HG02973 (cell line): ENCODE data around the gene LGSN.
"Not testable (repeated sequence)": the region's sequence is repeated elsewhere in the genome, so short reads cannot be mapped to it uniquely, and the experiment has no call there.

ENCODE experiments used
- ATAC-seq: cut with Tn5 transposase; IDR thresholded peaks from one replicate; pipeline ENCODE4 v1.9.1; 2021; ENCODE audit warnings: moderate library complexity; ENCODE audit not compliant: unreplicated experiment

Gene LGSN

GRCh38 chr6:63307581-63308246, 12.1 kb downstream of the LGSN start:
- peak; percentile 82 for ATAC-seq

- no peak for ATAC-seq
Observed at GRCh38 chr6:63306420-63306819, 13.4 kb downstream of the LGSN start.

DNA sequence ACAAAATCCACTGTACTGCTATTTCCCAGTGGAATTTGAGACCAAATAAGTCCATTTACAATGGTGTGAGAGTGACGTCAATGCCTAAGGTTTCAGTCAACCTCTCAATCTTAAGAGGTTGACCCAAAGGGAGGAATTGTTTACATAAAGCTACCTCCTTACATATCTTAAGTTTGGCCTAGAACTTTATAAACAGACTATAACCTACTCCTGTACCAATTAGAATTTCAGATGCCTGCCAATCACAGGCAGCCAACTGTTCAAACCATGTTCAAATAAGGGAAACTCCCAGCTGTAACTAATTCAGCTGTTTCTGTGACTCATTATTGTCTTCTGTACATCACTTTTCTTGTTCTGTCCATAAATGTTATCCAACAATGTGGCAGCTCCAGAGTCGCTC, 14.5 kb downstream of the LGSN start:
- ATAC-seq: no peak

DNA sequence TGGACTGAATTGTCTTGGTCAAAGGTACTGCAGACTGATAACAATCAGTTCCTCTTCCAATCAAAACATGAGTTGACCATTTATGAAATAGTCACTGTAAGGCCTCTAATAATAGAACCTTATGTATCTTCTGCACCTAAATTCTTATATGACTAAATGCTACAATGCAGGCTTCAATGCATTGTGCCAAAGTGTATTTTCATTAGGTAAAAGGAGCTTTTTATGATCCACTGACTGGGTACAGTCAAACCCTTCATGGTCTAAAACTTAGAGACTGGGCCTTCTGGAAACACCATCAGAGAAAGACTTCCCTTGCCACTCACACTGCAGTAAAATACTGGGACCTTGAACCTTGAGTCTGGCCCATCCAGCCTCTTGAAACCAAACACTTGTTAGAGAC, 16.3 kb downstream of the LGSN start:
- no peak for ATAC-seq

GRCh38 chr6:63299667-63300066, 20.1 kb downstream of the LGSN start:
- no peak for ATAC-seq

DNA sequence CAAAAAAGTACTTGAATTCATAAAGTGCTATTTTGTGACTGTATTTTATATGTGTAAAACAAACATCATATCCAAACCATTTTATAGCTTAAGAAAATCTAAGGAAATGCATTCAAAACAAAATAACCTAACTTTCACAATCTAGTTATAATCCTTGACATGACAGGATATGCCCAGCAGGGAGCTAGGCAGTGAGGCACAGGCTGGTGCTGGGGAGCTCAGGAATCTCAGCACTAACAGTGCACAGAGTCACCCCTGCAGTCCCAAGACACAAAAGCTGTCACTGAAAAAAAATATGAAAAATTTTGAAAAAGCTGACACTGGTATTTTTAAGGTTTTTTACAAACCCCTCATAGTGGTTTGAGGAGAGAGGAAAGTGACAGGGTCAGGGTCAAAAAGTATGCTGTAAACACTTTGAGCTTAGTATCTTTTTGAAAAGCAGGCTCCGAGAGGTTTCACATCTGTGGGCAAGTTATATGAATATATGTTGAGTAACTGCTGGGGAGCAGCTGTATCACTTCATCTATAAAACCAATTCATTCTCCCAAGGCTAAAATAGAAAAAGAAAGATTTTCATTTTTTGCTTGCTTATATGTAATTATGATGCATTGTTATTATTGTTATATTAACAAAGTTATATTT, 24.1 kb downstream of the LGSN start:
- no peak for ATAC-seq

DNA sequence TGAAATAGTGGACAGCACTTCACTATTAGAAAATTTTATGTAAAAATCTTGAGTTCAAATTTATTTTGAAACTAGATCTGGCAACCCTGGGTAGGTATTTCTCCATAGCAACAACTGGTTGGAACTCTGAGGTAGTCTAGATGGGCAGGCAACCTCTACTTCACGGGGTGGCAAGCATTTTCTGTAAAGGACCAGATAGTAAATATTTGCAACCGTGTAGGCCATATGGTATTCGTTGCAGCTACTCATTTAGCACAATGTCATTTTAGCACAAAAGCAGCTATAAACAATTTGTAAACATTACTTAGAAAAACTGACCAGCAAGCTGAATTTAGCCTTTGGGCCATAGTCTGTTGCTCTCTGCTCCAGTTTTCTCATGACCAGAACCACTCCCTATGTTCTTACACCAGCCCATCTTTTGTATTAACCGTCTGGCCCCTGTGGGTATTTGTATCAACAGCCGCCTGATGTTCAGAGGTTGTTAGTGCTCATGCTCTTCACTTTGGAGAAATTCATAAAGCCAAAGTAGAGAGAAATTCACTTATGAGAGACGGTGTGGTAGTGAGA, 29.2 kb downstream of the LGSN start:
- no peak for ATAC-seq

DNA sequence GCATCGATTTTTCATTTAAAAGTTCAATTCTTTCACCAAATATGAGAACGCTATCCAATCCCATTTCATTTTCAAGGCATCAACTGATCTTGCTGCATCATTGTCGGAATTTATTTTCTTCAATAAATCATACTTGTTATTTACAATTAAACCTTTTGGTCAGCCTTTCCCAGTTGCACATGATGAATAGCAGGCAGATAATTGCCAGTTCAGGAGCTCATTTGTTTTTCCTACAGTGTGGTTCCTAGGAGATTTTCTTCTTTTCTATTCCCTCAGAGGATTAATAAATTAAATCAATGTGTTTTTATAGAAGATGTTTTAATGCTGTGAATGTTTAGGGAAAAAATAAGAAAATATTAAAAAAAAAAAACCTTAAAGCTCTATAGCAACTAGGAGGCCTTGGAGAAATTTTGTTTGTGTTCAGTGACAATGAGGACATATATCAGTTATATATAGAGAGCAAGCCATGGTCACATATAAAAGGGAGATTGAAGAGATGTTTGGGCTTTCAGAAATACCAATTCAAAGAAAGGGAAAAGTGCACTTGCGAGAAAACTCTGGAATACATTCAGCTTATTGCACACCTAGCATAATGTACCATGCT, 30.4 kb downstream of the LGSN start:
- ATAC-seq: no peak

- no peak for ATAC-seq
Observed at GRCh38 chr6:63280639-63281180, 39.1 kb downstream of the LGSN start.

DNA sequence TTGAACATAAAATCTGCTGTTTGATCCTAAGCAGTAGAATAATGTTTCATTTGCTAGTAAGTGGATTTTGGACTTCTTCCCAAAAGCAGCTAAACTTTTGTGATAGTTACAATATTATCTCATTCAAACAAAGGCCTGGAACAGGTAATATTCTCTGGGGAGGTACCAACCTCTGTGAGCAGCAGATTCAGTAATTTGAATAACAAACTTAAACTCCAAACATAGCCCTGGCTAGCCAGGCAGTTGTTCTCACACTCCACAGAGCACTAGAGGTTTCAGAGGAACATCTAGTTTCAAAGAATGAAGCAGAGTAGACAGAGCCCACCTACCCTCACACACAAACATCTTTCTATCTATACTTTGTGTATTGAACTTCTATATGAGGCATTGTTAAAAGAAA, 40.9 kb downstream of the LGSN start:
- no peak for ATAC-seq

DNA sequence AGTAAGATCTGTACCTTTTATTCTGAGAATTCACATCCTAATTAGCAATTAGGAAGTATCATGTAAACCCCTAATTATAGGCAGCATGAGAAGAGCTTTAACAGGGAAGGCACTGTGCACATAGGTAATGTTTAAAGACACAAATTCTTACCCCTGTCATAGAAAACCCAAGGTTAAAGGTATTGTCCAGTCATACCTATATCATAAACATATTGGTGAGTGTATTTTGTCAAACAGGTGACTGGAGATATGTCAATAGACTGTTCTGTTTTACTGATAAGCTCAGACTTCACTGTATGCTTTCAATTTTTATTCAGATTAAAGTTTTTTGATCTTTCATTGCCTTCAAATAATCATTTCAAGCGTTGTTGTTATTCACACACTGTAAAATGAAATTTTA, 43.8 kb downstream of the LGSN start:
- no peak for ATAC-seq

DNA sequence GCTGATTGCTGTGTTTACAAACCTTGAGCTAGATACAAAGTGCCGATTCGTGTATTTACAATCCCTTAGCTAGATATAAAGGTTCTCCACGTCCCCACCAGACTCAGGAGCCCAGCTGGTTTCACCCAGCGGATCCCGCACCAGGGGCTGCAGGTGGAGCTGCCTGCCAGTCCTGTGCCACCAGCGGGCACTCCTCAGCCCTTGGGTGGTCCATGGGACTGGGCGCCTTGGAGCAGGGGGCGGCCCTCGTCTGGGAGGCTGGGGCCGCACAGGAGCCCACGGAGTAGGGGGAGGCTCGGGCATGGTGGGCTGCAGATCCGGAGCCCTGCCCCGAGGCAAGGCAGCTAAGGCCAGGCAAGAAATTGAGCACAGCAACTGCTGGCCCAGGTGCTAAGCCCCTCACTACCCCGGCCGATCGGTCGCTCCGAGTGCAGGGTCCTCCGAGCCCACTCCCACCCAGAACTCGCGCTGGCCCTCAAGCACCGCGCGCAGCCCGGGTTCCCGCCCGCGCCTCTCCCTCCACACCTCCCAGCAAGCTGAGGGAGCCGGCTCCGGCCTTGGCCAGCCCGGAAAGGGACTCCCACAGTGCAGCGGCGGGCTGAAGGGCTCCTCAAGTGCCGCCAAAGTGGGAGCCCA, 44.9 kb downstream of the LGSN start:
- not testable (repeated sequence) for ATAC-seq

- no peak for ATAC-seq
Observed at GRCh38 chr6:63272397-63272796, 47.4 kb downstream of the LGSN start.

- ATAC-seq: no peak
Observed at GRCh38 chr6:63269470-63269869, 50.3 kb downstream of the LGSN start.

GRCh38 chr6:63268574-63268973, 51.2 kb downstream of the LGSN start:
- ATAC-seq: no peak

- no peak for ATAC-seq
Observed at GRCh38 chr6:63267828-63268227, 52.0 kb downstream of the LGSN start.

DNA sequence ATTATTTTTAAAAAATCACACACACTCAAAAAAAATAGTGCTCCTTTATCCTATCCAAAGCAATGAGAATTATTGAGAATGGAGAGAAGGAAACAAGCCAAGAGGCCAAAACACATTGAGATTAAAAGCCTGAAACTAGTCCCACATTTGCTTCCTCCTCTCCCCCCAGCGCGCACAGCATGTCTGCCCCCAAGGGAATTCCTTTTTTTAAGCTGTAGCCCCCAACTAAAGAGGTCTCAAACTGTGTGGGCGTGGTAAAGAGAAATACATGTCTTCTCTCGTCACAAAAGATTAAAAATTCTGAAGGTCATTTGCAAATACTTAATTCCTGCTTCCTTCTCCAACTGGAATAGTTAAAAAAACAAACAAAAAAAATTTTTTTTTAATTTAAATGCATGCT, 52.7 kb downstream of the LGSN start:
- no peak for ATAC-seq

DNA sequence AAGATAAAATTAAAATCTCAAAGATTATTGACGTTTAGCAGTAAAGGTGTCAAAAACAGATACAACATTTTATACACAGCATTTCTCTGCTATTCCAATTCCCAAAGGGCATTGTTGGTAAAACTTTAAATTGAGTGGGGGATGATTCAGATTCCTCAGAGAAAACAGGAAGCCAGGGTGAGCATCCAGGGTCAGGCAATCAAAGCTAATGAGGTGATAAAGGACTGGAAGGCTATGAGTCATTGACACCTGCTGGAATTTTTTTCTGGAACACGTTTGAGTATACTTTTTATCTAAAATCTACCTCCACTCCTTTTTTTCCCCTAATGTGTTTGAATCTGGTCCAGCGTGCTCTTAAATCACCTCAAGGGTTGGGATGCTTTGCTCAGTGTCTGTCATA, 56.3 kb downstream of the LGSN start:
- no peak for ATAC-seq

DNA sequence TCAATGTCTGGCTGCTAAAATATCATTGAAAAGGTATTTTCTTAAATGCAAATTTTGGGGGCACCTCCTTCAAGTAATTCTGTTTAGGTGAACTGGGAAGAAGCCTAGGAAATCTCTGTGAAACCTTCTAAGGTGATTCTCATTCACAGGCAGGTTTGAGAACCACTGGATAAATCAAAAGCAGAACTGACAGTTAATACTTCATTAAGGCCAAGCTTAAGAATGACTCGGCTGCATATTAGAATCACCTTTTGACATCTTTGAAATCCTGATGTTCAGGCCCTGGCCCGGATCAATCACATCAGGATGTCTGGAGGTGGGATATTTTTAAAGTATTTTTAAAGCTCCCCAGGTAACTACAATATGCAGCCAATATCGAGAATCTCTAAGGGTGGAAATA, 58.0 kb downstream of the LGSN start:
- peak; percentile 82 for ATAC-seq

- ATAC-seq: no peak
Observed at GRCh38 chr6:63259153-63259552, 60.6 kb downstream of the LGSN start.

DNA sequence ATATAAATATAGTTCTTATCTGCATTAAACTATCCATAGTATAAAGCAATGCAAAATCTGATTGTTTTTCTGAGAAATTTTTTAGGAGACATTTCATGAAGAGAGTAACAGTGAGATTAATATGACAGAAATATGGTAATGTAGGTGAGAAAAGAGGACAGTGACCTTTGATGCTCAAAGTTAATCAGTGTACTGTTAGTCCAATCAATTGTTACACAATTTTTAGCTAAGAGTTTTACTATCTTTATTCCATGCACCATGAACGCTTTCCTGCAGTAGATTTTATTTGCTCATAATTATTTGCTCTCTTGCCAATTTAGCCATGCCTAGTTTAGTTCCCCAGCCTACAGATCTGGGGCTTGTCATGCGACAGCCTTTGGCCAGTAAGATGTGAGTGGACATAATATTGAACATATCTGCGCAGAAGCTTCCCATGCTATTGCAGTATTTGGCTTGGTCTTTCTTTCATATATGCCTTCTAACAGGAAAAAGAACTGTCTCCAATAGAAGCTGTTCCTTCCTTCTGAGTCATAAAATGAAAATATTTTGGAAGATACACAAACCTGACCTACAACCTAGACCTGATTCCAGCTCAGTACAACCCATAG, 69.8 kb downstream of the LGSN start:
- no peak for ATAC-seq
